Heart left ventricle (tissue), 13 donors: Measurements from ENCODE around the gene ARID3A.

Experiments
- CTCF ChIP-seq, 12 donors: fragments of 200-600 bp; sonication (generic) in 4 of 12; IDR thresholded peaks; one replicate each; pipeline versions ENCODE4 v1.5.0 to v1.8.0; 2018 to 2022; ENCODE audit warnings: antibody characterized with exemption in 12 of 12, mild to moderate bottlenecking in 5 of 12
- POLR2A ChIP-seq, 2 donors: fragments of 450-650 bp; IDR thresholded peaks; one replicate each; pipeline ENCODE4 v1.6.1; 2017; ENCODE audit warnings: antibody characterized with exemption in 2 of 2, mild to moderate bottlenecking in 2 of 2, moderate library complexity in 2 of 2
- donor health status: ischemic (EF 13 %, LVEDD 7.1; RV severe dilation, severe dysfunction).
- donor health status: DM: no; HTN: yes; CAD: no.
- donor health status: DM: no; HTN: no; CAD: no.
- donor health status: ischemic (EF 25% LVEDD 6.9; RV normal size, moderate dysfunction).
- donor health status: ischemic (EF 25% LVEDD 5.7; RV mildly dilated, moderate dysfunction).
- donor health status: ischemic (EF 35%, LVEDD 5.7; RV mildly dilated, moderate dysfunction).
- donor health status: nonischemic (EF 11% LVEDD 7.7; RV severe dilation, severe dysfunction).
- donor health status: DM: yes; HTN: yes; CAD: no.
- donor health status: PGD.
- donor health status: ischemic (EF 29% LVEDD 5.4; RV normal size, mild dysfunction).
- donor health status: nonischemic (EF 23%, LVEDD 6.1; RV moderate dilation, normal function).

GRCh38 chr19:996051-996838 lies 70.4 kb downstream of the ARID3A start:
- TF ChIP-seq CTCF (IDR thresholded peaks at IDR 0.05) = no peak
- TF ChIP-seq POLR2A (IDR thresholded peaks at IDR 0.05) = no peak
